RWPE1 (cell line): ENCODE results near the gene OTOG.
A peak's percentile ranks its signal among the peaks of the same experiment; 100 is the strongest.

Experiments used
- CTCF ChIA-PET: fragments of 350-600 bp; sonication (Branson Sonifier 250); formaldehyde crosslinking; extraction: SDS; loops from one replicate; lab custom pipeline; 2021; lab: Yijun Ruan, JAX
- POLR2A ChIA-PET: fragments of 400-600 bp; formaldehyde crosslinking; extraction: SDS; loops from one replicate; lab custom pipeline; 2020; ENCODE audit warnings: antibody characterized with exemption; ENCODE audit not compliant: low non-redundant PET; lab: Yijun Ruan, JAX
- DNase-seq: peaks from one replicate; pipeline ENCODE4 v3.0.0; 2012; ENCODE audit warnings: low spot score
- H3K27ac ChIP-seq: fragments of 450-650 bp; 2 replicates; pipeline ENCODE4 v1.5.1; 2017
- TF ChIP-seq, protein P1 (sequence below): fragments of 450-650 bp; conservative IDR thresholded peaks from 2 replicates; pipeline ENCODE4 v1.5.1; 2017; ENCODE audit warnings: low read depth, mild to moderate bottlenecking

Gene OTOG

GRCh38 chr11:17597770-17598169 is 50.7 kb downstream of the OTOG start:
- no peak overlapping the region for H3K27ac ChIP-seq
- no peak for DNase-seq
- ChIA-PET POLR2A (no interaction called here), CTCF (no interaction called here)
- TF ChIP-seq, protein P1, sequence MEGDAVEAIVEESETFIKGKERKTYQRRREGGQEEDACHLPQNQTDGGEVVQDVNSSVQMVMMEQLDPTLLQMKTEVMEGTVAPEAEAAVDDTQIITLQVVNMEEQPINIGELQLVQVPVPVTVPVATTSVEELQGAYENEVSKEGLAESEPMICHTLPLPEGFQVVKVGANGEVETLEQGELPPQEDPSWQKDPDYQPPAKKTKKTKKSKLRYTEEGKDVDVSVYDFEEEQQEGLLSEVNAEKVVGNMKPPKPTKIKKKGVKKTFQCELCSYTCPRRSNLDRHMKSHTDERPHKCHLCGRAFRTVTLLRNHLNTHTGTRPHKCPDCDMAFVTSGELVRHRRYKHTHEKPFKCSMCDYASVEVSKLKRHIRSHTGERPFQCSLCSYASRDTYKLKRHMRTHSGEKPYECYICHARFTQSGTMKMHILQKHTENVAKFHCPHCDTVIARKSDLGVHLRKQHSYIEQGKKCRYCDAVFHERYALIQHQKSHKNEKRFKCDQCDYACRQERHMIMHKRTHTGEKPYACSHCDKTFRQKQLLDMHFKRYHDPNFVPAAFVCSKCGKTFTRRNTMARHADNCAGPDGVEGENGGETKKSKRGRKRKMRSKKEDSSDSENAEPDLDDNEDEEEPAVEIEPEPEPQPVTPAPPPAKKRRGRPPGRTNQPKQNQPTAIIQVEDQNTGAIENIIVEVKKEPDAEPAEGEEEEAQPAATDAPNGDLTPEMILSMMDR: no peak

DNA sequence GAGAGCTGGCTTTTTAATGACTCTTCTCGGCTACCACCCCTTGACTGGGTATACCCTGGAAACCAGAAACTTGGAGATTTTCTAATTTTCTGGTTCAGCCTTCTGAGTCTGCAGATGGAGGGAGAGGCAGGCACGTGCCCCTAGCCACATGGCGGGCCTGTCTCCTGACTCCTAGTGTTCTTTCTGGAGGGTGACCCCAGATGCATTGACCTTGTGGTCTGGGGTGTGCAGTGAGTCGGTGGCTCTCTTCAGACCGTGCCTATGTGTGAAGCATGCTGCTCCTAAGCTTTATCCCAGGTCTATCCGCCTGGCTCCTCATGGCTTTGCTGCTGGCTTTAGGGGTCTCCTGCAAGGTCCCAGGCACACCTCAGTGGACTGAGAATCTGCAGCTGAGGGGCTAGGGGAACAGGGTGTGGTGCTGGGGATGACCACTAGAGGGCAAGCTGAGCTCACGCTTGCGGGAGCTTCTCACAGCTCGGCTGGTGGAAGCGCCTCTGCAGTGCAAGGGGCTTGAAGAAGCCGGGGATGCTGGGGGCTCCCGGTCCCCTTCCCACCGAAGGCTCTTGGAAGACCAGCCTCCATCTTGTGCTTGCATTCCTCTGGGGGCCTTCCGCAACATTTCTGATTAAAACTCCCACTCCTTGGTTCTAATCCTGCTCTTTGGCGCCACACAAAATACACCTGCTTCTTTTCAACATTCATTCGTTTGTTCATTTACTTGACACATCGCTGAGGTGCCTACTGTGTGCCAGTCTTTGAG is 51.8 kb downstream of the OTOG start:
- ChIA-PET CTCF (interaction anchor here (0.5 to 2.2 kb wide), 25 partner anchors 11 to 1169 kb away, joined by 3 to 31 read pairs (median 3); partner anchors contain the start of gene MYOD1), POLR2A (no interaction called here)
- H3K27ac ChIP-seq: no peak overlapping the region
- TF ChIP-seq, protein P1: peak; percentile 93
- peak; percentile 65 for DNase-seq

GRCh38 chr11:17599460-17599925 is 52.4 kb downstream of the OTOG start:
- TF ChIP-seq, protein P1: no peak
- no peak for DNase-seq
- ChIA-PET CTCF (interaction anchor here (0.5 to 2.2 kb wide), 20 partner anchors 11 to 1169 kb away, joined by 3 to 31 read pairs (median 4); partner anchors contain the start of gene MYOD1), POLR2A (no interaction called here)
- H3K27ac ChIP-seq: no peak overlapping the region

DNA sequence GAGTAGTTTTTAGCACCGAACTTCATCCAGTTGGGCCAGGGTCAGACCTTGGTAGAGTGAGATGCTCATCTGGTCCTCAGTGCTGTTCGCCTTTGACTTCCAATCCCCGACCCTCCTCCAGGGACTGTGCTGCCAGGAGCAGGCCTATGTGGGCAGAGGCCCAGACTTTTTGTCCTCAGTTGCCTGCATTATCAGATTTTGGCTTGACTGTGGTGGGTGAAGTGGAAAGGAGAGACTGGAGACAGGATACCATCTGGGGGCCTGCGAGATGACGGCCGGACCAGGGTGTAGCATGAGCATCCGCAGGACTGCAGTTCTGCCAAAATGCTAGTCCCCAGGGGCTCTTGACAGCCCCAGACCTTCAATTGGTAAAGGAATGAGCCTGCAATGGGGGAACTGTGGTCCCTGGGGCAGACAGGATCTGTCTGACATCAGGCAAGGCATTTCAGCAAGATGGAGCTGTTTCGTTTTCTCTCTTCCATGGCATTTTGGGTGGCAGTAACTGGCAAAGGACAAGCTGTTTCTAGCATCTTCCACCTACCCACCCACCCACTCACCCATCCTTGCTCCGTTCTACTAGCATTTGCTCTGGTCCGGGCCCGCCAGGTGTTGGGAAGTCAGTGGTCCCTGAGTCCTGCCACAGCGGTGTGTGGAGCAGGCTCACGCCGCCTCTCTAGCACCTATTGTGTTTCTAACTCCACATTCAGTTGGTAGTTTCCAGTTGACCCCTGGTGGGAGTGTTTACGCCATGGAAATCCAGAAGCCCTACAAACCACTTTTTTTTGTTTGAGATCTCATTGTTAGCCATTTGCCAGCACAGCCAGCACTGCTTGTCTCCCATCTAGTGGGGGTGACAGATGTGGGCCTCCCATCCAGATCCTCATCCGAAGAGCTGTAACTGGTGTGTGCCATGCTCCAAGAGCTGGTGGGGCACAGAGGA is 53.5 kb downstream of the OTOG start:
- H3K27ac ChIP-seq: no peak overlapping the region
- no peak for DNase-seq
- ChIA-PET POLR2A (no interaction called here), CTCF (interaction anchor here (1.5 to 2.6 kb wide), 3 partner anchors 16 to 130 kb away, joined by 3 to 31 read pairs (median 8); partner anchors contain the start of gene MYOD1)
- TF ChIP-seq, protein P1: no peak

DNA sequence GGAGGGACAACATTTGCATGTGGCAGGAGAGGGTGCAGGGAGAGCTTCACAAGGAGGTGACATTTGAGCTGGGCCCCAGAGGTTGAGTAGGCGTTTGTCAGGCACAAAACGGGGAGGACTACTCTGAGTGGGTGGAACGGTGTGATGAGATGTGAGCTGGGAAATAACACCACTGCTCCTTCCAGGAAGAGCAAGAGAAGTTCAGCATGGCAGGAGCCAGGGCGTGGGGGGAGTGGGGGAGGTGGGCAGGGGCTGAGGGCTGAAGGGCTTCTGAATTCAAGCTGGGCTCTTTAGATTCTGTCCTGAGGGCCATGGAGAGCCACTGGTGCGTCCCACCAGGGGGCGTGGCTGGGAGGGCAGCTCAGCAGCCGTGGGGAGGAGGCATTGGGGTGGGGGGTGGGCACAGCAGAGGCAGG is 54.2 kb downstream of the OTOG start:
- CTCF ChIA-PET: interaction anchor here (2.6 kb wide), 1 partner anchor 130 kb away, joined by 8 read pairs; no protein-coding TSS in a partner anchor

More for the DNA sequence above, 54.2 kb downstream of the OTOG start:
- no peak for DNase-seq
- TF ChIP-seq, protein P1: no peak
- POLR2A ChIA-PET: no interaction called here
- H3K27ac ChIP-seq: no peak overlapping the region
